ENCODE data around the gene PTPRJ. TPM values are rescaled to one million over a fixed set of nuclear protein-coding genes. Genes with fewer than 3 reads are reported as not detected.

Gene PTPRJ
- total and polyA plus RNA-seq, 8 donors, result 12.6 to 63.5 (median 16.6) TPM

DNA sequence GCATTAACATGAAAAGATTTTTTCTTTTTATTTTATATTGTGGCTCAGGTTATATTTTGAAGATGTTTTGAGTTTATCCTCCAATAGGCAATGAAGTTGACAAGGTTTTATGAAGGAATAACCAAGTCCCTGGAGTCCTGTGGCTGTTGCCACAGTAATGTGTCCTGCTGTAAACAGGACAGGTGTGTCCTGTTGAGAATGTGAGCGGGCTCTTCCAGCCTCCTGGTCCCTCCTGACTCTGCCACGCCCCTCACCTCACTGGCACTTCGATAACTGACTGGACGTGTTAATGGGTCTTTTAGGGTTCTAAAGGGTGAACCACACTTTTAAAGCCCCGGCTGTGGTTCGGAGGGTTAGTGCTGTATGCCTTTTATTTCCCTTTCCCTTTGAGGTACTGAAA, 188.5 kb downstream of the PTPRJ start:
- intact Hi-C loops (cut with DNase I), result no loop called here
- H3K4me1 ChIP-seq, result peaks cover 0 to 18% of the 10 kb centered on the region in 2 donors
- ATAC-seq (no peak), DNase-seq (no peak)
- no peaks in the 10 kb centered on the region for H3K27me3 ChIP-seq
- peaks cover 0 to 55% of the 10 kb centered on the region in 2 donors for H3K36me3 ChIP-seq
- TF ChIP-seq, protein P1, sequence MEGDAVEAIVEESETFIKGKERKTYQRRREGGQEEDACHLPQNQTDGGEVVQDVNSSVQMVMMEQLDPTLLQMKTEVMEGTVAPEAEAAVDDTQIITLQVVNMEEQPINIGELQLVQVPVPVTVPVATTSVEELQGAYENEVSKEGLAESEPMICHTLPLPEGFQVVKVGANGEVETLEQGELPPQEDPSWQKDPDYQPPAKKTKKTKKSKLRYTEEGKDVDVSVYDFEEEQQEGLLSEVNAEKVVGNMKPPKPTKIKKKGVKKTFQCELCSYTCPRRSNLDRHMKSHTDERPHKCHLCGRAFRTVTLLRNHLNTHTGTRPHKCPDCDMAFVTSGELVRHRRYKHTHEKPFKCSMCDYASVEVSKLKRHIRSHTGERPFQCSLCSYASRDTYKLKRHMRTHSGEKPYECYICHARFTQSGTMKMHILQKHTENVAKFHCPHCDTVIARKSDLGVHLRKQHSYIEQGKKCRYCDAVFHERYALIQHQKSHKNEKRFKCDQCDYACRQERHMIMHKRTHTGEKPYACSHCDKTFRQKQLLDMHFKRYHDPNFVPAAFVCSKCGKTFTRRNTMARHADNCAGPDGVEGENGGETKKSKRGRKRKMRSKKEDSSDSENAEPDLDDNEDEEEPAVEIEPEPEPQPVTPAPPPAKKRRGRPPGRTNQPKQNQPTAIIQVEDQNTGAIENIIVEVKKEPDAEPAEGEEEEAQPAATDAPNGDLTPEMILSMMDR (IDR thresholded peaks at IDR 0.05), result no peak
- H3K9me3 ChIP-seq, result no peaks in the 10 kb centered on the region
- H3K4me3 ChIP-seq, result no peak overlapping the region
- H3K27ac ChIP-seq, result no peak overlapping the region

DNA sequence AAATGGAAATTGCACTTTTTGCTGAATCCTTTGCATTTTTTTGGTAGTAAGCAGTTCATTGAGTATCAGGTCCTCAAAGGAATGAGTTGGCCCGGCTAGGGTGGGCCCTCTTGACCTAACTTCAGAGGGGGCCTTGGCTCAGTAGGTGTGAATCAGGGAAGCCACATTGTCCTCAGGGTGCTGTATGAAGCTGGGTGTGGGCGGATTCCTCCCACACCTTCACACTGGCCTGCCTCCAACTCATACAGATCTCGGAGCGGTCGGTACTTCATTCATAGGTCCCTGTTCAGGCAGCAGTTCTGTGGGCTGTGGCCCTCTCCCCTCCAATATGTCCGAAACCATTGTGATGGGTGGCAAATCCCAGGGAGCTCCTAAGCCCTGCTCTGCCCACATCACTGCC, 188.9 kb downstream of the PTPRJ start:
- TF ChIP-seq, protein P1 (IDR thresholded peaks at IDR 0.05), result no peak
- Histone ChIP-seq H3K4me1 (peaks cover 0 to 18% of the 10 kb centered on the region in 2 donors), H3K27ac (no peak overlapping the region), H3K9me3 (no peaks in the 10 kb centered on the region), H3K36me3 (peaks cover 0 to 50% of the 10 kb centered on the region in 2 donors), H3K27me3 (no peaks in the 10 kb centered on the region), H3K4me3 (no peak overlapping the region)
- ATAC-seq (no peak), DNase-seq (no peak)
- intact Hi-C loops (cut with DNase I), result no loop called here

DNA sequence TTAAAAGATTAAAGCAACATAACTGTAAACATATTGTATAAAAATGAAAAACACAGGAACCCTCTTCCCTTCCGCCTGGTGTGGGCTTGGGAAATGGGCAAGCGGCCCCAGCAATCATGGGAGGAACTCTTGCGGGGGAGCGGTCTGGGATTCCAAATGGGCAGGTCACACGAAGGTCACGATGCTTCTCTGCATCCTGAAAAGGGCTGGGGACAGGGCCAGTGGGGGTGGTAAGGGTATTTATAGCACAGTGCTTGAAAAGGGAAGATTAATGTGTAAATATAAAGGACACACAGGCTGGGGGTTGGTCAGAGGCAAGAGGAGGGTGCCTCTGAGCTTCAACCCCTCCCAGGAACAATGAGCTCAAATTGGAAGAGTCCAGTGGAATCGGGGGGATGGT, 189.4 kb downstream of the PTPRJ start:
- Histone ChIP-seq H3K36me3 (peaks cover 0 to 46% of the 10 kb centered on the region in 2 donors), H3K9me3 (no peaks in the 10 kb centered on the region), H3K4me3 (no peak overlapping the region), H3K27me3 (no peaks in the 10 kb centered on the region), H3K27ac (no peak overlapping the region), H3K4me1 (peaks cover 0 to 18% of the 10 kb centered on the region in 2 donors)
- TF ChIP-seq, protein P1 (IDR thresholded peaks at IDR 0.05), result no peak
- no peak for DNase-seq
- ATAC-seq, result no peak
- intact Hi-C loops (cut with DNase I), result no loop called here

DNA sequence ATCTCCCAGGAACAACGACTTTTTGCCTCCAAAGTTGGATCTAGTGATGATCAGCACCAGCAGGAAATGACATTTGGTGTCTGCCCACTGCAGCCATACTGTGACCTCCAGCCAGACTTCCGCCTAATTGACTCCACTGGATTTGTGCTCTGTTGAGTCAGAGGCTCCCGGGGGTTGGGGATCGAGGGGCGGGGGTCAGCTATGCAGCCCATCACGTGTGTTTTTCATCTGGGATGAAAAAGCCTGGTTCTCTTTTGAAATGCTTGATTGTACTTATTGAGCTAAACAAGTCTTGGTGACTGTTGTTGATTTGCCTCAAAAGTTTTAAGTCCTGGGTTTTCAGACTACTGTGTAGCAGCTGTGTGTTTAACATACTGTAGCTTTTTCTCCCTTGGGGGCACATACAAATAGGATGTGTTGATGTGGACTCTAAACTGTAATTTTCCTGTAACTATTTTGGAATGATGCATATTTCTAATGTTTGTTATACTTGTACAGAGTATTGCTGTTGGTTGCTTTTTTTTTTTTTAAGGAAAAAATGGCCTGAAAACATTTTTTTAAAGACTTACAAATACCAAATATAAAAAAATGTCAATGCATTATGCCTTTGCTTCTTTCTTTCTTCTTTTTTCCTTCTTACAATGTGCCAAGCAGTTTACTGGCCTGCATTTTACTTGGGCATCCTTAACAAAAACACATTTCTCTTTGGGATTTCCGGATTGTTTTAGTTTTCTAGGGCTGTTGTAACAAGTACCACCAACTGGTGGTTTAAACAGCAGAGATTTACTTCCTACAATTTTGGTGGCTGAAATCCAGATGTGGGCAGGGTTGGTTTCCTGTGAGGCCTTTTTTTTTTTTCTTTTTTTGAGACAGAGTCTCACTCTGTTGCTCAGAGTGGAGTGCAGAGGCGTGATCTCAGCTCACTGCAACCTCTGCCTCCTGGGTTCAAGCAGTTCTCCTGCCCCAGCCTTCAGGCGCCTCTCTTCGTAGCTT, 190.2 kb downstream of the PTPRJ start:
- no peaks in the 10 kb centered on the region for H3K27me3 ChIP-seq
- H3K36me3 ChIP-seq, result peaks cover 0 to 37% of the 10 kb centered on the region in 2 donors
- intact Hi-C loops (cut with DNase I), result no loop called here
- ATAC-seq (no peak), DNase-seq (no peak)
- no peaks in the 10 kb centered on the region for H3K9me3 ChIP-seq
- peaks cover 0 to 18% of the 10 kb centered on the region in 2 donors for H3K4me1 ChIP-seq
- H3K4me3 ChIP-seq, result no peak overlapping the region
- H3K27ac ChIP-seq, result no peak overlapping the region
- TF ChIP-seq, protein P1 (IDR thresholded peaks at IDR 0.05), result no peak

DNA sequence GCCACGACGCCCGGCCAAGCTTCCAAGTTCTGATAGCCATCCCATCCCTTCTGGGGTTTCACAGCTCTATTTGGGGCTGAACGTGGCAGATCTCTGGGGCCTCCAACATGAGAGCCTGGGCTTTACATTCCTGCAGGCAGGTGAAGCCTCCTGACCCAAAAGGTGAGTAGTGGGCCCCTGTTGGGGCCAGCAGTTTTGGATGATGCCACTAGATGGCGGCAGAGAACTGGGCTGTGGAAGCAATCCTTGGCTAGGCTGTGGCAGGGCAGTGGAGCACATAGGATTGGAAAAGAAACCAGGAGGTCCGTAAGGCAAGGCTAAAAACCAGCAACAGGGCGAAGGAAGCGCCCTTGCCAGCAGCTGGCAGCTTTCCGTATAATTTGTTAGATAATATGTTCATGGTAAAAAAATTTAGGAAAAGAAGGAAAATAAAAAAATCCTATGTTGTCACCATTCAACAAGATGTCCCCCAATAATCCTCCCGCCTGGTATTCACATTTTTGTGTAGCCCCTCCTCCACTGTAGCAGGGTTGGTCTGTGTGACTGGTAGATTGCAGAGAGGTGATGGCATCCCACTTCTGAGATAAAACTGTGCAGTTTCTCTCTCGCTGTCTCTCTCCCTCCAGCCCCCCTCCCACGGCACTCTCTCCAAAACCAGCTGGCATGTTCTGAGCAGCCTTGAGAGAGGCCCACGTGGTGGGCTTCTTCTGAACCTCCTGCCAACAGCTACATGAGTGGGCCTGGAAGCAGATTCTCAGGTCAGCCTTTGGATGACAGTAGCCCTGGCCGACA, 192.7 kb downstream of the PTPRJ start:
- TF ChIP-seq, protein P1 (IDR thresholded peaks at IDR 0.05), result peak; percentile 81 to 86
- Histone ChIP-seq H3K36me3 (peaks cover 0 to 13% of the 10 kb centered on the region in 2 donors), H3K27ac (no peak overlapping the region), H3K4me3 (no peak overlapping the region), H3K27me3 (no peaks in the 10 kb centered on the region), H3K9me3 (no peaks in the 10 kb centered on the region), H3K4me1 (peaks cover 0 to 18% of the 10 kb centered on the region in 2 donors)
- ATAC-seq (peak; percentile 91), DNase-seq (peak in 2 of 4 donors; percentile 55 to 64)
- intact Hi-C loops (cut with DNase I), result no loop called here
